ENCODE data around the gene DNAH10. TPM values are rescaled to one million over a fixed set of nuclear protein-coding genes. Genes with fewer than 3 reads are reported as not detected.

DNAH10 gene
- total and polyA plus RNA-seq, 8 donors, result 0.02 to 0.59 (median 0.09) TPM; not detected in 1

- ATAC-seq, result no peak
- no peak for TF ChIP-seq CTCF (IDR thresholded peaks at IDR 0.05)
- WGBS, 2 donors, result 91% methylated on average over 5 of the region's 5 CpGs
Observed at GRCh38 chr12:123723765-123724164, 38.3 kb upstream of the DNAH10 start.

GRCh38 chr12:123726244-123726643, 35.9 kb upstream of the DNAH10 start:
- DNase-seq, result no peak
- no peak for ATAC-seq
- FAIRE-seq, result no peak
- no peak overlapping the region for H3K4me3 ChIP-seq
- H3K27ac ChIP-seq, result no peak overlapping the region
- H3K27me3 ChIP-seq, result no peaks in the 10 kb centered on the region
- H3K36me3 ChIP-seq, result peaks cover 0 to 34% (median 0%) of the 10 kb centered on the region in 3 donors
- H3K4me1 ChIP-seq, result no peaks in the 10 kb centered on the region
- intact Hi-C loops (cut with DNase I), result no loop called here
- TF ChIP-seq CTCF (IDR thresholded peaks at IDR 0.05), result no peak
- 60 to 67% methylated on average over 2 of the region's 2 CpGs for WGBS, 2 donors
- H3K9me3 ChIP-seq, result no peaks in the 10 kb centered on the region

More at GRCh38 chr12:123723765-123724164, 38.3 kb upstream of the DNAH10 start:
- Histone ChIP-seq H3K36me3 (peaks cover 0 to 33% (median 0%) of the 10 kb centered on the region in 3 donors), H3K9me3 (no peaks in the 10 kb centered on the region), H3K4me3 (no peak overlapping the region), H3K27ac (no peak overlapping the region), H3K4me1 (no peaks in the 10 kb centered on the region), H3K27me3 (no peaks in the 10 kb centered on the region)
- DNase-seq (no peak), FAIRE-seq (no peak)
- intact Hi-C loops (cut with DNase I), result no loop called here

GRCh38 chr12:123726962-123727361, 35.1 kb upstream of the DNAH10 start:
- TF ChIP-seq CTCF (IDR thresholded peaks at IDR 0.05), result no peak
- ATAC-seq (no peak), DNase-seq (no peak), FAIRE-seq (no peak)
- H3K27ac ChIP-seq, result no peak overlapping the region
- H3K4me3 ChIP-seq, result no peak overlapping the region
- peaks cover 0 to 39% (median 0%) of the 10 kb centered on the region in 3 donors for H3K36me3 ChIP-seq
- WGBS, 2 donors, result 89 to 90% methylated on average over 2 of the region's 2 CpGs
- H3K27me3 ChIP-seq, result no peaks in the 10 kb centered on the region
- intact Hi-C loops (cut with DNase I), result no loop called here
- no peaks in the 10 kb centered on the region for H3K9me3 ChIP-seq
- H3K4me1 ChIP-seq, result no peaks in the 10 kb centered on the region

DNA sequence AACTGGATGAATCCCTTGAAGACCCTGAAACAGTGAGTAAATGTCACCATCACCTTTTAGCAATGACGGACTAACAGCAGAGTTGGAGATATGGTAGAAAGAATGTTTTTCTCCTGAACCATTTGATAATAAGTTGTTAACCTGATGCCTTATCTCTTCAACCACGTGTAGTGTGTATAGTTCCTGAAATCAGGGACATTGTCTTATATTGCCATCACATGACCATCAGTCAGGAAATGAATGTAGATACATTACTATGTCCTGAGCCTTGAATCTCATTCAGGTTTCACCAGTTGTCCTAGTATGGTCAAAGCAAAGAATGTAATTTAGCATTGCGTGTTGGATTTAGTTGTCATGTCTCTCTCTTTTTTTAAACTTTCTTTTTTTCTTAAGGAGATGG, 34.2 kb upstream of the DNAH10 start:
- intact Hi-C loops (cut with DNase I), result no loop called here
- Histone ChIP-seq H3K4me3 (no peak overlapping the region), H3K4me1 (no peaks in the 10 kb centered on the region), H3K9me3 (no peaks in the 10 kb centered on the region), H3K36me3 (peaks cover 0 to 33% (median 0%) of the 10 kb centered on the region in 3 donors), H3K27me3 (no peaks in the 10 kb centered on the region), H3K27ac (no peak overlapping the region)
- FAIRE-seq, result no peak
- WGBS, 2 donors, result 77 to 82% methylated on average over 3 of the region's 3 CpGs
- no peak for ATAC-seq
- TF ChIP-seq CTCF (IDR thresholded peaks at IDR 0.05), result no peak
- no peak for DNase-seq

- H3K36me3 ChIP-seq, result peaks cover 0 to 37% (median 5%) of the 10 kb centered on the region in 3 donors
- FAIRE-seq, result no peak
Observed at GRCh38 chr12:123731596-123731995, 30.5 kb upstream of the DNAH10 start.

More at GRCh38 chr12:123731596-123731995, 30.5 kb upstream of the DNAH10 start:
- DNase-seq (no peak), ATAC-seq (no peak)
- TF ChIP-seq CTCF (IDR thresholded peaks at IDR 0.05), result no peak
- intact Hi-C loops (cut with DNase I), result no loop called here
- Histone ChIP-seq H3K27me3 (no peaks in the 10 kb centered on the region), H3K4me1 (no peaks in the 10 kb centered on the region), H3K9me3 (no peaks in the 10 kb centered on the region), H3K27ac (no peak overlapping the region), H3K4me3 (no peak overlapping the region)
- 72 to 79% methylated on average over 2 of the region's 2 CpGs for WGBS, 2 donors
